BLaER1 treated with 17β-estradiol and CSF1 and Interleukin-3, amounts not matched to agents 10 nM and 100 nM (cell line): Measurements from ENCODE around the gene BLOC1S1.

Experiments
- H3K27ac ChIP-seq, 11 experiments: shearing (Covaris generic); formaldehyde crosslinking; 2 replicates each; pipeline ENCODE4 v1.8.1; 2022
- H3K27me3 ChIP-seq, 11 experiments: shearing (Covaris generic); formaldehyde crosslinking; 2 replicates each; pipeline ENCODE4 v1.8.1; 2022
- H3K36me3 ChIP-seq, 11 experiments: shearing (Covaris generic); formaldehyde crosslinking; 2 replicates each; pipeline ENCODE4 v1.8.1; 2022
- H3K4me1 ChIP-seq, 10 experiments: shearing (Covaris generic); formaldehyde crosslinking; 2 replicates each; pipeline ENCODE4 v1.8.1; 2022
- H3K4me2 ChIP-seq, 11 experiments: shearing (Covaris generic); formaldehyde crosslinking; 2 replicates each; pipeline ENCODE4 v1.8.1; 2022
- H3K4me3 ChIP-seq, 10 experiments: shearing (Covaris generic); formaldehyde crosslinking; 2 replicates each; pipeline ENCODE4 v1.8.1; 2022
- H3K9ac ChIP-seq, 11 experiments: shearing (Covaris generic); formaldehyde crosslinking; 2 replicates each; pipeline ENCODE4 v1.8.1; 2022
- H3K9me3 ChIP-seq, 11 experiments: shearing (Covaris generic); formaldehyde crosslinking; replicated peaks in 1 of 11; 2 replicates each; pipeline ENCODE4 v1.8.1; 2022
- H4K20me1 ChIP-seq, 11 experiments: shearing (Covaris generic); formaldehyde crosslinking; 2 replicates each; pipeline ENCODE4 v1.8.1; 2022
- Cebpa-rat ChIP-seq, 11 experiments: shearing (Covaris generic); IDR thresholded peaks; 2 replicates each; pipeline ENCODE4 v1.8.1; 2022

Gene BLOC1S1

DNA sequence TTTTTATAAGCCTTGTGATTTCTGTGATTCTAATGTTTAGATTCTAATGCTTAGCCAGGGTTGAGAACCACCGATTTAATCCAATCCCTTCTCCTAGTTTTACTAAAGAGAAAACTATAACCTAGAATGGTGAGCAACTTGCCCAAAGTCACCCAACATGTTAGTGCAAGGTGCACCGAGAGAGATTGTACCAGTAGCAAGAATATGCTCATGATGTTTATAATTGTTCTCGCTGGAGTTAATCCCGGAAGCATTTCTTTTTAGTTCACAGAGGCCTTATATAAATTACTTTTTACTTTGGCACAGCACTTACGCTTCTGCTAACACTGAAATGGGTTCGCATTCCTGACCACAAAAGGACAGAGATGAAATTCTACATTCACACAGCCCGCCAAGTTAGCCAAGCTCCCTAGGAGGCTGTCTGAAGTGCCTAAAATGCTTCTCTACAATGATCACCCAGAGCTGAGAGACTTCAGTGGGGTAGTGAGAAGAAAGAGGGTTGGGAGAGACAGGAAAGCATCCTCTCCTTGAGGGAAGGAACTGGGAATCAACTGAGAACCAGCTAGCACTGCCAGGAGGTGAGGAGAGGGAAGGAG lies 579 bp upstream of the BLOC1S1 start:
- Histone ChIP-seq H3K4me1 (peaks cover 41 to 49% (median 47%) of the 10 kb centered on the region in 10 experiments), H4K20me1 (peaks cover 0 to 35% (median 0%) of the 10 kb centered on the region in 11 experiments; a peak in 4 of 22 replicates), H3K4me3 (peak overlapping the region; percentile 61 to 90 (median 78); a peak in 18 of 20 replicates), H3K27ac (peak overlapping the region; percentile 83 to 94 (median 89); a peak in 20 of 22 replicates), H3K36me3 (peaks cover 0 to 18% (median 15%) of the 10 kb centered on the region in 11 experiments; a peak in 15 of 22 replicates), H3K9ac (peak overlapping the region; percentile 82 to 91 (median 88); a peak in 18 of 22 replicates), H3K9me3 (no peaks in the 10 kb centered on the region), H3K27me3 (peaks cover 0 to 24% (median 0%) of the 10 kb centered on the region in 11 experiments; a peak in 5 of 22 replicates), H3K4me2 (peak overlapping the region; percentile 81 to 98 (median 94))
- TF ChIP-seq Cebpa-rat (IDR thresholded peaks at IDR 0.05): no peak

DNA sequence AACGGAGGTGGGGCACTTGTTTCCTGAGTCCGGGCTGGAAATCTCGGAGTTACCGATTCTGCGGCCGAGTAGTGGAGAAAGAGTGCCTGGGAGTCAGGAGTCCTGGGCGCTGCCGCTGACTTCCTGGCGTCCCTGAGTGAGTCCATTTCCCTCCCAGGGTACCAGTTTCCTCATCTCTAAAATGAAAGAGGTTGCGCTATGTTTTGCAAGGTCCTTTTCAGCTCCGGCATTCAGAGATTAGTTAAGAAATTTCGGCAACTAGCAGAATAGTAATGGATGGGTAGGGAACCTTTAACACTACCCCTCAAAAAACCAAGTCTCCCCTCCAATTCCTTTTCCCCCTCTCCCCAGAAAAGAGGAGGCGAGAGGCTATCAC lies 724 bp downstream of the BLOC1S1 start:
- H3K4me3 ChIP-seq: peak overlapping the region; percentile 61 to 90 (median 78)
- peaks cover 0 to 44% (median 0%) of the 10 kb centered on the region in 11 experiments; a peak in 5 of 22 replicates for H4K20me1 ChIP-seq
- peaks cover 0 to 14% (median 0%) of the 10 kb centered on the region in 11 experiments; a peak in 4 of 22 replicates for H3K27me3 ChIP-seq
- peaks cover 0 to 20% (median 15%) of the 10 kb centered on the region in 11 experiments; a peak in 15 of 22 replicates for H3K36me3 ChIP-seq
- H3K9ac ChIP-seq: peak overlapping the region; percentile 82 to 91 (median 88)
- H3K9me3 ChIP-seq: no peaks in the 10 kb centered on the region
- H3K4me2 ChIP-seq: peak overlapping the region; percentile 81 to 98 (median 94)
- TF ChIP-seq Cebpa-rat (IDR thresholded peaks at IDR 0.05): peak in 1 of 11 experiments; percentile 59; a peak in 2 of 22 replicates
- peaks cover 41 to 62% (median 61%) of the 10 kb centered on the region in 10 experiments for H3K4me1 ChIP-seq
- H3K27ac ChIP-seq: peak overlapping the region; percentile 83 to 94 (median 89); a peak in 21 of 22 replicates

DNA sequence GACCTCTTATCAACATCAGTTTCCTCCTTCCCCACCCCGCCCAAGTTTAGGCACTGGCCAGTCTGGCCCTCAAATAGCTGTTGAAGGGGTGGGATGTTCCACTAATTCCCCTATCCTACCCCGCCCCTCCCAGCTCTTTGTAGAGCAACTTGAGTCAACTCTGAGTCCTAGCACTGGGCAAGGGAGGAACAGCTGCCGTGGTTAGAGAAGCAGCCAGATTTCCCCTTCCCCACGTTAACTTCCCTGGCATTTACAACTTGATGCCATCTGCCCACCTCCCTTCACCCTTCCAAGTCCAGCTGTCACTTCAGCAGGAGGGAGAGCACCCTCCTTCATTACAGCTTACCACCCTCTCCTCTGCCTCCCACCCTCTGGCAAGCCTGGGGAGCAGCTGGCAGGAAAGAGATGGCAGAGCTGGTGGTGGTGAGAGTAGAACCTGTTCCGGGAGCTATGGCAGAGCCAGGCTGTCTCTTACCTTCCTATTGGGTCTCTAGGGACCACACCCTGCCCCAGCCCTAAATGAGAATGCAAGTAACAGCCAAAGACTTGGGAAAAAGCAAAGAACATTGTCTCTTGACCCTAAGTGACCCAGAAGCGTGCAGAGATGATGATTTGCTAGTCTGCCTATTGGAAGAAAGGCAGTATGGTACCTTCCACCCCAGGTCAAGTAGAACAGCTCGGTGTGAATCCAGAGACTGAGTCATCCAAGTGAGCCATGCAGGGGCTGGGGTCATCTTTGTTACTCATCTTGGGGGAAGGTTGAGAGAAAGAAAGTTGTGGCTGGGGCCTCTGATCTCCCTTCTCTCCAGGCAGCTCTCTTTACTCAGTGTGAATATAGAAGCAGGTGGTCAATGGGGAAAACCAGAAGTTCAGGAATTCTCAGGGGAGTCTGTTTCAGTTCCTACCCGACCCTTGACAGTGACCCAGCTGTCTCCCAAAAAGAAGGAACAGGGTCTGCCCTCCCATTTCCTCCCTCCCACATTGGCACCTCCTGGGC lies 1.5 kb downstream of the BLOC1S1 start:
- H3K4me2 ChIP-seq: peak overlapping the region; percentile 81 to 98 (median 94)
- peak overlapping the region; percentile 61 to 90 (median 78) for H3K4me3 ChIP-seq
- H3K27ac ChIP-seq: peak overlapping the region in 9 of 11 experiments; percentile 87 to 94 (median 90); a peak in 18 of 22 replicates
- H3K9me3 ChIP-seq: no peaks in the 10 kb centered on the region
- no peak for TF ChIP-seq Cebpa-rat (IDR thresholded peaks at IDR 0.05)
- peaks cover 0 to 48% (median 0%) of the 10 kb centered on the region in 11 experiments; a peak in 5 of 22 replicates for H4K20me1 ChIP-seq
- H3K9ac ChIP-seq: peak overlapping the region; percentile 27 to 91 (median 88); a peak in 21 of 22 replicates
- peaks cover 0 to 21% (median 15%) of the 10 kb centered on the region in 11 experiments; a peak in 15 of 22 replicates for H3K36me3 ChIP-seq
- peaks cover 0 to 6% (median 0%) of the 10 kb centered on the region in 11 experiments; a peak in 4 of 22 replicates for H3K27me3 ChIP-seq
- peaks cover 41 to 69% (median 68%) of the 10 kb centered on the region in 10 experiments for H3K4me1 ChIP-seq

DNA sequence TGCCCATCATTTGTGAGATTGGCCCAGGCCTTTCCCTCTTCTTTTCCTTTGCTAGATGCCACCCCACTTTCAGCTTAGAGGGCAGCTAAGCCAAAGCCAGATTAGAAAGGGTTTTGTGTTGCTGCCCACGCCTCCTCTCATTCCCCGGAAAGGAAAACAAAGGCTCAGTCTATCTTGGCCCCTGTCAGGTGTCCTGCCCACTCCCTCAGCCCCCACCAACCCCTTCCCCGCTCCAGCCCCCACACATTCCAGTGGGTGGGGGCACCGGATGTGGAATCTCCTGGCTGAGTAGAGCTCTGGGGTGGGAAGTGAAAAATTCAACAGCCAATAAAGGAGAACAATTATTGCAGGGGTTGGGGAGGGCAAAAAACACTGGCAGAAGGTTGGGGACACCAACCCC lies 2.2 kb downstream of the BLOC1S1 start:
- H3K4me2 ChIP-seq: peak overlapping the region; percentile 81 to 98 (median 94)

DNA sequence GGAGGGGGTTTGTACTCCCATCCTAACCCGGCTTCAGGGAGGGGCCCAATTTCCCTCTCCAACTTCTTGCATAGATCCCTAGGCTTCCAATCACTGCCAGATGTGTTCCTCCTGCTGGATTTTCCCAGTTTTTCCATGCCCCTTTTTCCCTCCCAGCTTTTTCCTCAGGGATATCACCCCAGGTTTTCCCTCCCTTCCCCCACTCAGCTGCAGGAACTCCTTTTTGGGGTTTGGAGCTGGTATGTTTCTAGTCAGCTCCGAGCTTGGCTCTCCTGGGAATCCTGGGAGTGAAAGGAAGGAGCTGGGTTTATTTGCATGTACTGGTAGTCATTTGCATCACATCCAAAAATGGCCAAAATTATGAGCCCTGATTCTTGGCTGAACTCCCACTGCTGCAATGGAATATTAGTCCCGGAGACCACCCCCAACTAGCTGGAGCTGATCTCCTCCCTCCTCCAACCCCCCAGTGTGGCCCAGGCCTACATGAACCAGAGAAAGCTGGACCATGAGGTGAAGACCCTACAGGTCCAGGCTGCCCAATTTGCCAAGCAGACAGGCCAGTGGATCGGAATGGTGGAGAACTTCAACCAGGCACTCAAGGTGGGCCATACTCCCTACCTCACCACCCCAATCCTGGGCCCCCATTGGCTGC lies 2.9 kb downstream of the BLOC1S1 start:
- H3K9ac ChIP-seq: peak overlapping the region in 3 of 11 experiments; percentile 15 to 63 (median 55); a peak in 3 of 22 replicates
- peak overlapping the region in 5 of 11 experiments; percentile 3 to 94 (median 88); a peak in 6 of 22 replicates for H3K27ac ChIP-seq
- peak overlapping the region; percentile 81 to 98 (median 94) for H3K4me2 ChIP-seq
- TF ChIP-seq Cebpa-rat (IDR thresholded peaks at IDR 0.05): no peak
- H3K9me3 ChIP-seq: no peaks in the 10 kb centered on the region
- H3K4me1 ChIP-seq: peaks cover 53 to 83% (median 82%) of the 10 kb centered on the region in 10 experiments
- peaks cover 2 to 34% (median 20%) of the 10 kb centered on the region in 11 experiments; a peak in 19 of 22 replicates for H3K36me3 ChIP-seq
- no peaks in the 10 kb centered on the region for H3K27me3 ChIP-seq
- H4K20me1 ChIP-seq: peaks cover 0 to 63% (median 2%) of the 10 kb centered on the region in 11 experiments; a peak in 14 of 22 replicates
- no peak overlapping the region for H3K4me3 ChIP-seq

More for the DNA sequence above, 2.2 kb downstream of the BLOC1S1 start:
- Histone ChIP-seq H3K9me3 (no peaks in the 10 kb centered on the region), H3K4me1 (peaks cover 46 to 76% (median 75%) of the 10 kb centered on the region in 10 experiments), H3K36me3 (peaks cover 0 to 27% (median 17%) of the 10 kb centered on the region in 11 experiments; a peak in 16 of 22 replicates), H4K20me1 (peaks cover 0 to 55% (median 0%) of the 10 kb centered on the region in 11 experiments; a peak in 6 of 22 replicates), H3K27ac (peak overlapping the region in 8 of 11 experiments; percentile 3 to 94 (median 90); a peak in 12 of 22 replicates), H3K27me3 (no peaks in the 10 kb centered on the region), H3K9ac (peak overlapping the region in 8 of 11 experiments; percentile 27 to 91 (median 88); a peak in 7 of 22 replicates), H3K4me3 (peak overlapping the region in 4 of 10 experiments; percentile 79 to 86 (median 84); a peak in 6 of 20 replicates)
- no peak for TF ChIP-seq Cebpa-rat (IDR thresholded peaks at IDR 0.05)

DNA sequence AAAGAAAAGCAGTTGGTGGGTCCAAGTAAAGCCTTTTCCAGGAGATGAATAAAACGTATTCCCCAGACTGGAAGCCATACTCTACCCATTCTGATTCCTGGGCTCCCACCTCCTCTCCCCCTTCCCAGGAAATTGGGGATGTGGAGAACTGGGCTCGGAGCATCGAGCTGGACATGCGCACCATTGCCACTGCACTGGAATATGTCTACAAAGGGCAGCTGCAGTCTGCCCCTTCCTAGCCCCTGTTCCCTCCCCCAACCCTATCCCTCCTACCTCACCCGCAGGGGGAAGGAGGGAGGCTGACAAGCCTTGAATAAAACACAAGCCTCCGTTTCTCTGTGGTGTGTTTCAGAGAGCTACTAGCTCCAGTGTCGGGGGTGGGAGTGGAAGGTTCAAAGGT lies 3.5 kb downstream of the BLOC1S1 start:
- peak overlapping the region in 6 of 11 experiments; percentile 45 to 94 (median 82); a peak in 10 of 22 replicates for H3K27ac ChIP-seq
- H3K9ac ChIP-seq: peak overlapping the region in 3 of 11 experiments; percentile 55 to 64 (median 63); a peak in 3 of 22 replicates
- peaks cover 8 to 40% (median 26%) of the 10 kb centered on the region in 11 experiments; a peak in 20 of 22 replicates for H3K36me3 ChIP-seq
- H4K20me1 ChIP-seq: peaks cover 0 to 69% (median 9%) of the 10 kb centered on the region in 11 experiments; a peak in 14 of 22 replicates
- H3K4me3 ChIP-seq: no peak overlapping the region
- no peaks in the 10 kb centered on the region for H3K27me3 ChIP-seq
- peak overlapping the region; percentile 12 to 98 (median 94); a peak in 18 of 22 replicates for H3K4me2 ChIP-seq
- H3K4me1 ChIP-seq: peaks cover 60 to 89% (median 88%) of the 10 kb centered on the region in 10 experiments
- no peak for TF ChIP-seq Cebpa-rat (IDR thresholded peaks at IDR 0.05)
- H3K9me3 ChIP-seq: no peaks in the 10 kb centered on the region

DNA sequence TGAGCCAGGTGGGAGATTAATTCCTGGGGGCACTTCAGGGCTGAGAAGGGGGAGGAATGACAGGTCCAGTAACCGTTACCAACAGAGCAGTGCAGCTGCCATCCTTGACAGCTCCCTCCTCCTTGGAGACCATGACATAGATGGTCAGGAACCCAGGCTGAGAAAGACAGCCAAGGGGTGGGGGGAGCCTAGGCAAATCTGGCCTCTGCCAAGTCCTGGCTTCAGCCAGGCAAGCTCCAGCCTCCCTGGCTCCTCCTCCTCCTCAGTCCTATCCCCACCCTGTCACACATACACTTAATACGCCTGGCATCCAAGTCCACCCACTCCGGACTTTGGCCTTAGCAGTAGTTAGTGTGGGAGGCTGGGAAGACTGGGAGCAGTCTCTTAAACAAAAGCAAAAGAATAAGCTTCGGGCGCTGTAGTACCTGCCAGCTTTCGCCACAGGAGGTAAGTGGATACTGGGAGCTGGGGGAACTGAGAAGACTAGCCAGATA lies 4.3 kb downstream of the BLOC1S1 start, which contains the start of gene RDH5:
TSS of gene RDH5 (plus strand) at position 323 of the 494 bp plus-strand sequence. CDS start 792 bp downstream, outside the sequence.
- peak within 1 kb of the TSS; percentile 12 to 98 (median 94); a peak in 21 of 22 replicates for H3K4me2 ChIP-seq
- H3K27me3 ChIP-seq: no peaks in the 10 kb centered on the region
- no peak within 1 kb of the TSS for H3K4me3 ChIP-seq
- no peak for TF ChIP-seq Cebpa-rat (IDR thresholded peaks at IDR 0.05)
- H3K9me3 ChIP-seq: no peaks in the 10 kb centered on the region
- peak within 1 kb of the TSS in 9 of 11 experiments; percentile 11 to 64 (median 48); a peak in 17 of 22 replicates for H3K9ac ChIP-seq
- H3K36me3 ChIP-seq: peaks cover 13 to 48% (median 34%) of the 10 kb centered on the region in 11 experiments; a peak in 20 of 22 replicates
- H4K20me1 ChIP-seq: peaks cover 4 to 76% (median 14%) of the 10 kb centered on the region in 11 experiments
- H3K4me1 ChIP-seq: peaks cover 67 to 94% (median 93%) of the 10 kb centered on the region in 10 experiments
- peak within 1 kb of the TSS in 8 of 11 experiments; percentile 41 to 94 (median 69); a peak in 17 of 22 replicates for H3K27ac ChIP-seq
